GM18951 (cell line): ENCODE results near the gene CAVIN3.

Source experiments
- POLR2A ChIP-seq: IDR thresholded peaks from 4 replicates; pipeline ENCODE4 v1.6.1; 2011; ENCODE audit warnings: mild to moderate bottlenecking; ENCODE audit not compliant: insufficient read length, insufficient read depth; ENCODE audit errors: extremely low read depth
- in situ Hi-C: fragments of 300-500 bp; cut with MboI; formaldehyde crosslinking; loops from one replicate; pipeline ENCODE4 v1.12.0; 2022; ENCODE audit warnings: low sequenced_read_pairs, mixed read lengths, inconsistent platforms; ENCODE audit not compliant: unreplicated experiment

CAVIN3 gene

GRCh38 chr11:6350043-6350442 is 29.7 kb upstream of the CAVIN3 start:
- in situ Hi-C loops: loop anchor here (10.0 kb wide), 1 partner anchor 325 kb away; no protein-coding TSS in a partner anchor

GRCh38 chr11:6345366-6345765 is 25.1 kb upstream of the CAVIN3 start:
- no peak for TF ChIP-seq POLR2A
- in situ Hi-C loops: no loop called here

More at GRCh38 chr11:6350043-6350442, 29.7 kb upstream of the CAVIN3 start:
- no peak for TF ChIP-seq POLR2A

- TF ChIP-seq POLR2A: no peak
- in situ Hi-C loops: no loop called here
Measured at GRCh38 chr11:6336293-6336692, 16.0 kb upstream of the CAVIN3 start.

GRCh38 chr11:6334806-6335205 is 14.5 kb upstream of the CAVIN3 start:
- TF ChIP-seq POLR2A: no peak
- in situ Hi-C loops: no loop called here

GRCh38 chr11:6333095-6333494 is 12.8 kb upstream of the CAVIN3 start:
- in situ Hi-C loops: no loop called here

GRCh38 chr11:6332066-6332465 is 11.8 kb upstream of the CAVIN3 start:
- no peak for TF ChIP-seq POLR2A
- in situ Hi-C loops: no loop called here

More at GRCh38 chr11:6333095-6333494, 12.8 kb upstream of the CAVIN3 start:
- no peak for TF ChIP-seq POLR2A

DNA sequence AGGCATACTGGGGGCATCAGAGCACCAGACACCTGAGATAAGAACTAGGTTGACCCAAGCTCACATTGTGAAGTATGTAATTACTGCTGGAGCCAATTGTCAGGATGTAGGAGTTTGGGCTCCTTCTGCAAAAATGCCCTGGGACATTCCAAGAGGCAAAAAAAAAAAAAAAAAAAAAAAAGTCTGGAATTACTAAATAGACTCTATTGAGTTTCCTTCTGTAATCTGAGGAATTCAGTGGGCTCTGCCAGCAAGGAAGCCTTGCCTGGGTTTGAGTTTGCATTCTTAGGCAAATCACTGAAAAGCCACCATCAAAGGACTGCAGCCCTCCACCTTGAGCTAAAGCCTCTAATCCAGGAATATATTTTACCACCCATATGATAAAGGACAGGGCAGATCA is 8.0 kb upstream of the CAVIN3 start:
- TF ChIP-seq POLR2A: no peak
- in situ Hi-C loops: no loop called here

DNA sequence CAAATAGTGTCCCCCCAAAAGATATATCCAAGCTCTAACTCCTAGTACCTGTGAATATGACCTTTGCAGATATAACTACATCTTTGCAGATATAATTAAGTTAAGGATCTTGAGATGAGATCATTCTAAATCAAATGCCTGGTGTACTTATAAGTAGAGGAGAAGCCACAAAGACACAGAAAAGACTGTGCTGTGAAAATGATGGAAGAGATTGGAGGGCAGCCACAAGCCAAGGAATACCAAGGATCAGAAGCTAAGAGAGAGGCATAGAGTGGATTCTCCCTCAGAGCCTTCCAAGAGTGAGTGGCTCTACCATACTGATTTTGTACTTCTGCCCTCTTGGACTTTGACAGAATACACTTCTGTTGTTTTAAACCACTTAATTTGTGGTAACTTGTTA is 7.5 kb upstream of the CAVIN3 start:
- no peak for TF ChIP-seq POLR2A
- in situ Hi-C loops: no loop called here

DNA sequence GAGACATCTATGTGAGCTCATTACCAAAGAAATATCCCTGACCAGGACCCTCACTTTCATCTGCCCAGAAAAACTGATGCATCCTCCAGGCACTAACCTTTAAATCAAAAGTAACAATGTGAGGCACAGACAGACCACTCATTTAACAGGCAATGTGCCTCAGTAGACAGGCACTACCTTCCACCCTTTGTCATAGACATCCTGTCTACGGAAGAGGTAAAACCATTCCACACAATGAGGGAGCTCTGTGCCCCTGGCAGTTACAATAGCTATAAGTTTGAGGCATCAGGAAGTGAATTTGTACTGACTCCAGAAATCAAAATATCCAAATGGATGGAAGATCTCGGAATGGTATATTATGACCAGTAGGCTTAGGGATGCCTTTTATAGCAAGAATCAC is 6.7 kb upstream of the CAVIN3 start:
- TF ChIP-seq POLR2A: no peak
- in situ Hi-C loops: no loop called here

DNA sequence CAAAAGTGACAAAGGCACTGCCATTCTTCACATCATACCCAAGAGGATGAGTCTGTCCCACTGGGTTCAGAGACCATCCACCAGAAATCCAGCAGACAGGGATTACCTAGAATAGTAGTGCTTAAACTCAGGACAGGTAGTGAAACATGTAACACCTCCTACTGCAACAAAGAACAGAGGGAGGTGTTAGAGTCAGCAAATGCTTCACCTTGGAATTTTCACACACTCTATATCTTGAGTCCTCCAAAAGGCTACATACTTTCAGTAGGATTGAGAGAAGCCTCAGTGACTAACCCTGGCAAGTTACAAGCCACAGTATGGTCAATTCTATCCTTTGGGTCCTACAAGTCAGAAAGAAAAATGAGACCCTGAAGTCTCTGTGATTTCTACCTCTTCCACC is 6.0 kb upstream of the CAVIN3 start:
- in situ Hi-C loops: no loop called here

DNA sequence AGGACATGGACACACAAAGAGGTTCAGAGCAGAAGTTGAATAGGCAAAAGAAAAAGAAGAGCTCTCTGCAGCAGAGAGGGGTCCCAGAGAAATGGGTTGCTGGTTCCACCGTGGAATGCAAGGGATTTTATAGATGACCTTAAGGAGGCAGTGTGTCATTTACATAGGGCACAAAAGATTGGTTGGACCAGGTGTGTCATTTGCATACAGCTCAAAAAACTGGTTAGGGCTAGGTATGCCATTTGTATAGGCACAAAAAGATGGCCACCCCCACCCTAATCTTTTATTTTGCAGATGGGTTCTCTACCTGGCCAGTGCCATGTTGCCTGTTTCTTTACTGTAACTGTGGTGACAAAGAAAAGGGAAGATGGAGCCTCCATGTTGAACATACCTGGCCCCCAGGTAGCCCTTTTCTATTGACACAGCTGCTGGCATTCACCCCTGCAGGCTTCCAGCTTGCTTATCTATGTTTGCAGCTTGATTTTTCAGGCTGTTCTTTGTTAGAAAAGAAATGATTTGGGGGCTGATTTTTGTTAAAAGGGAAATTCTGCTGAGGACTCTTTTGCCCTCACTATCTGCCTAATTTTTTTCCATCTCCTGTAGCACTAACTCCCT is 3.1 kb upstream of the CAVIN3 start:
- in situ Hi-C loops: no loop called here
- TF ChIP-seq POLR2A: no peak

More for the DNA sequence above, 6.0 kb upstream of the CAVIN3 start:
- TF ChIP-seq POLR2A: no peak

- in situ Hi-C loops: no loop called here
- TF ChIP-seq POLR2A: no peak
Measured at GRCh38 chr11:6321961-6322362, 1.7 kb upstream of the CAVIN3 start.

DNA sequence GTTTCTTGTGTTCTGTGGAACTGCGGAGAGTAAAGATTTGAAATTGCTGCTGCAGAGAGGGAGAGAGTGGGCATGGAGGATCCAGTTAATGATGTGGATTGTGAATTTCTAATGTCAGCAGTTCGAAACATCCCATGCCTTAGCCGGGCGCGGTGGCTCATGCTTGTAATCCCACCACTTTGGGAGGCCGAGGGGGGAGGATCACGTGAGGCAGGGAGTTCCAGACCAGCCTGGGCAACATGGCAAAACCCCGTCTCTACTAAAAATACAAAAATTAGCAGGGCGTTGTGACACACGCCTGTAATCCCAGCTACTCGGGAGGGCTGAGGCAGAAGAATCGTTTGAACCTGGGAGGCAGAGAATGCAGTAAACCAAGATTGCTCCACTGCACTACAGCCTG is 1.1 kb upstream of the CAVIN3 start:
- TF ChIP-seq POLR2A: no peak
- in situ Hi-C loops: no loop called here

DNA sequence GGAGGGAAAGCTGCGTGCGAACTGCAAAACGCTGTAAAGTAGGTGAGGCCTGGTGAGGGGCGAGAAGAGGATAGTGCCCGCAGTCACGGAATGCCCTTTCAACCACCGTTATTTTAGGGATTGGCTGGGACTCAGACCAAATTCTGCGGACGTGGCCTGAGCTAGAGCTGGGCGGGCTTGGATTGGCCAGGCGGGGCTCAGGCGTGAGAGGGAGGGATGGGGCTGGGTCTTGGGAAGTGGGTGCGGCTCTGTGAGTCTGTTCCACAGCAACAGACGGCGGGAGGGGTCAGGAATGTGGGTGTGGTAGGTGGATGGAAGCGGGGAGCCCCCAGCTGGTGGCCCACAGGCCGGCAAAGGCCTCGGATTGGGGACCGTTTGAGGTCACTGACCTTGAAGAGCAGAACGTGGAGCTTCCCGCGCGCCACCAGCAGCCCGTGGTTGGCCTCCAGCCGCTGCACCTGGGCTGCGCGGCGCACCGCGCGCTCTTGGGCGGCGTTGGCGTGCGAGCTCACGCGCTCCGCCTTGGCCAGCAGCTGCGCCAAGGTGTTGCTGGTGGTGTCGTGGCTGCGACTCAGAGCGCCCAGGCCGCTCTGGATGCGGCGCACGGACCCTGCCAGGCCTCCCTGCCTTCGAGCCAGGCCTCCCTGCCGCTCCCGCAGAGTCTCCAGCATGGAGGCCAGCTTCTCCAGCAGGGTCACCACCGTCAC is 444 bp downstream of the CAVIN3 start:
- in situ Hi-C loops: no loop called here
- no peak for TF ChIP-seq POLR2A
